Right cardiac atrium (tissue), 5 donors: Measurements from ENCODE around the gene CARNS1. TPM values are rescaled to one million over a fixed set of nuclear protein-coding genes. Genes with fewer than 3 reads are reported as not detected.

Source experiments
- ATAC-seq, 2 donors: fragments of 200-7000 bp; cut with Tn5 transposase; one replicate each; pipeline versions ENCODE4 v1.8.0 to v1.9.1; 2020; ENCODE audit warnings: moderate library complexity in 2 of 2, mild to moderate bottlenecking in 1 of 2
- DNase-seq, 3 donors: peaks; one replicate each; pipeline ENCODE4 v3.0.0-alpha.2; 2020
- H3K27ac ChIP-seq: one replicate; pipeline ENCODE4 v1.5.1; 2013; ENCODE audit warnings: mild to moderate bottlenecking, low read length, control low read depth, moderate library complexity
- H3K27me3 ChIP-seq: one replicate; pipeline ENCODE4 v1.6.1; 2013; ENCODE audit not compliant: control insufficient read depth, insufficient read depth
- H3K4me1 ChIP-seq: one replicate; pipeline ENCODE4 v1.6.1; 2013; ENCODE audit warnings: low read length; ENCODE audit not compliant: control insufficient read depth, insufficient read depth
- H3K4me3 ChIP-seq: one replicate; pipeline ENCODE4 v1.5.1; 2013; ENCODE audit warnings: low read length, control low read depth
- H3K9me3 ChIP-seq: one replicate; pipeline ENCODE4 v1.6.1; 2013; ENCODE audit warnings: low read length; ENCODE audit not compliant: control insufficient read depth
- WGBS: extraction: QIAGEN DNeasy Blood & Tissue Kit; methylation state at CpG from one replicate; pipeline ENCODE4 v1.1.7; 2013; 5-methylcytosine and 5-hydroxymethylcytosine counted together
- intact Hi-C, 4 donors: fragments of 100-400 bp; cut with DNase I; formaldehyde crosslinking; loops; one replicate each; pipeline versions ENCODE4 v1.11.0 to v1.14.0; 2022 to 2023
- polyA plus RNA-seq: library from polyadenylated mRNA; stranded (reverse); fragments of 200-250 nt; gene quantifications from one replicate; pipeline ENCODE4 v1.2.3, GENCODE V29; 2013
- total RNA-seq, 4 donors: library from RNA; stranded (reverse); fragmentation: NEBNext Ultra II Directional; extraction: Animal tissue kit (Norgen Biotek cat#: 25700); gene quantifications; one replicate each; pipeline ENCODE4 v1.2.1, GENCODE V29; 2021
- donor health status: healthy with polysubstance abuse.
- donor health status: DM: no; HTN: yes; CAD: no.
- donor health status: DM: no; HTN: no; CAD: no.
- donor health status: DM: no; HTN: yes; CAD: no; lungs with severe emphysema.
- donor health status: DM: yes; HTN: yes; CAD: no.

CARNS1 gene
- total and polyA plus RNA-seq, 5 donors = 5.1 to 23.6 (median 6.1) TPM

DNA sequence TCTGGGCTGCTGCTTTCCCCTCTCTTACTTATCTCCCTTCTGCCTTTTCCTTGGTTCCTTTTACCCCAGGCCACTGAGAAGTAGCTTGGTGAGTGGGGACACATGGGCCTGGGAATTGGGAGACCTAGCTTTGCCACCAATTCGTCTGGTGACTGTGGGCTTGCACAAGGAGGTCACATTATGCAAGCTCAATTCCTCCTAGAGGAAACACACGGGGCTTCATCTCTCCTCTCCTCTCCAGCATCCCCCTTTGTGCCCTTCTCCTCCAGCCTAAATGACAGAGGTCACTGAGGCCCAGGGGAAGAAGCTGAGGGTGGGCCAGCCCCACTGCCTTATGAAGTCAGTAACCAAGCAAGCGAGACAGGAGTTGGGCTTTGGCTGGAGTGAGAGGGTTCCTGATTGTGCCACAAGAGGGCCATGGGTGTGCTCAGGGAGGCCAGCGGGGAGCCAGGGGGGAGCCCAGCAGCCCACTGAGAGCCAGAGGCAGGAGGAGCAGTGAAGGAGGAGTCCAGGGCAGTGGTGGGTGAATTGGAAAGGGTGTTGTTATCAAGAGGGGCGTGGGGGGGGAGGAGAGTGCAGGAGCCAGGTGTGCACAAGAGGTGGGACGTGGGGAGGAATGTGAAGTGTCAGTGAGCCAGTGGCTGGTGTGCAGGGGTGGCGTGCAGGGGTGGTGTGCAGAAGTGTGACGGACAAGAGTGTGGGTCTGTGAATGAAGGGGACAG is 44.1 kb upstream of the CARNS1 start:
- no peaks in the 10 kb centered on the region for H3K9me3 ChIP-seq
- no peak overlapping the region for H3K27ac ChIP-seq
- H3K4me3 ChIP-seq = no peak overlapping the region
- no peaks in the 10 kb centered on the region for H3K27me3 ChIP-seq
- peaks cover 25% of the 10 kb centered on the region for H3K4me1 ChIP-seq
- intact Hi-C loops = no loop called here
- DNase-seq = peak in 2 of 3 donors; percentile 74 to 76
- ATAC-seq = peak in 1 of 2 donors; percentile 9
- 42% methylated on average over 8 of the region's 8 CpGs for WGBS

DNA sequence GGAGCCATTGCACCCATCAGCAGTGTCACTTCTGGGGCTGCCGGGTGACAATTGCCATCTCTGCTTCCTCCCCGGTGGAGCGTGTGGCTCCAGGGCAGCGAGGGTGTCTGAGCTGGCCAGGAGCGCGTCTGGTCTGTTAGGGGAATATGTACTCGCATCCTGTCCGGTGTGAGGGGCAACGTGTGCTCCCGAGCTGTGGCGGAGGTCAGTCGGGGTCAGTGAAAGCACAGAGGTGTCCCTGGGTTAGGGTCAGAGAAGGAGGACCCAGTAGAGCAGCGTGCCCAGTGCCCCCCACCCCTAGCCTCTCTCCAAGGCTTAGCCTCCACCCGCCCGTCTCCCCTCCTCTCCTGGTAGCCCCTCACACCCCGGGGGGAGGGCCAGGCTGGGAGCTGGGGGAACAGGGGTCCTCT is 43.6 kb upstream of the CARNS1 start:
- Histone ChIP-seq H3K4me3 (peak overlapping the region; percentile 94), H3K27ac (peak overlapping the region; percentile 9), H3K9me3 (no peaks in the 10 kb centered on the region), H3K4me1 (peaks cover 21% of the 10 kb centered on the region), H3K27me3 (no peaks in the 10 kb centered on the region)
- DNase-seq = no peak
- ATAC-seq = no peak
- 11% methylated on average over 16 of the region's 16 CpGs for WGBS
- intact Hi-C loops = no loop called here

DNA sequence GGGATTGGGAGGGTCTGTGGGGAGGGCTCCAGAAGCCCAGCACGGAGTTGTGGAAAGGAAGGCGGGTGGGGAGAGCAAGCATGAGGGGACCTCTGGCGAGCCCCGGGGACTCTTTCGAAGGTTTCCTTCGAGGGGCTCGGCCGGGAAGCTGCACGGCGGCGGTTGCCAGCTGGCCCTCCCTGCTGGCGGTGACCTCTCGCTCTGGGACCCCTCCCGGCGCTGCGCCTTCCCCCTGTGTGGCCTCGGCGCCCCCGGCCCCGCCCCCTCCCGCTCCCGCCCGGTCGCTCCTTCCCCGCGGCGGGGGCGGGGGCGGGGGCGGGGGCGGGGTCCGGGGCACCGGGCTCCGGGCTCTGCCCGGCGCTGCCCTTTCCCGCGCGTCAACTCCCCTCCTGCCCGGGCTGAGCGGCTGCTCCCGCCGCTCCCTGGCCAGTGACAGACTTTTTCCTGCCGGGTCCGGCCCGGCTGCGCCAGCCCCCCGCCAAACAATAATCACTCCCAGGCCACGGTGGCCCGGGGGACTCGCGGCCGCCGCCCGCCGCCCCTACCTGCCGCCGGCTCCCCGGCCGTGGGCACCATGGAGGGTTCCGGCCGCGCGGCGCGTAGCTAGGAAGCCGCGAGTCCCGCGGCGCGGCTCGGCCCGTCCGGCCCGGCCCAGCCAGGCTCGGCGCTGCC is 43.0 kb upstream of the CARNS1 start:
- peaks cover 16% of the 10 kb centered on the region for H3K4me1 ChIP-seq
- ATAC-seq = peak; percentile 2 to 8

DNA sequence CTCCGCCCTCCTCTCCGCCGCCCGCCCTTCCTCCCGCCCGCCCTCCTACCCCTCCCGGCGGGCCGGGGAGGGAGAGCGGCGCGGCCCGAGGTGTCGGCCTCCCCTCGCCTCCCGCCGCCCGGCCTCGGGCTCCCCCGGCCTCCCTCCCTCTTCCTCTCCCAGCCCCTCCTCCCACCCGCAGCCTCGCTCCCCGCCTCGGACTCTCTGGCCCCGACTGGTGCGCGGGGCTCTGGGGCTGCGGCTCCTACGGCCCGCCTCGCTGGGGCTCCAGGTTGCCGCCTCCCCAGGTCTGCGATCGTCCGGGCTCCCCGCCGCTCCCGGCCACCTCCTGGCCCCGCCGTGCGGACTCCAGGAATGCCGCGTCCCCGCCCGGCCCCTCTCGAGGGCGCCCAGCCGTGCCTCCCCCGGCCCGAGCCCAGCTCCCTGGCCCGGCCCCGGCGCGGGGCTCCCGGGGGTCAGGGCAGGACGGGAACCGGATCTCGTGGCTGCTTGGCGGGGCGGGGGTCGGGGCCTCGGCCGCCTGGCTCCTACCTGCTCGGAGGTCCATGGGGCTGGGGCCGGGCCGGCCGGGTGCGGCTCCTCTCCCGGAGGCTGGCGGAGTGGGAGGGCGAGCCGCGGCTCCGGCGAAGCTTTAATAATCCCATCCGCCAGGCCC is 42.4 kb upstream of the CARNS1 start, which contains the start of gene CLCF1:
Gene CLCF1 (minus strand): TSS at position 606 of the 655 bp plus-strand sequence. CDS start 59 bp downstream, at position 547.
- ATAC-seq (peak; percentile 67 to 75), DNase-seq (peak; percentile 82 to 92 (median 89))
- intact Hi-C loops = no loop called here
- Histone ChIP-seq H3K27me3 (no peaks in the 10 kb centered on the region), H3K27ac (peak within 1 kb of the TSS; percentile 87), H3K4me3 (peak within 1 kb of the TSS; percentile 94), H3K9me3 (no peaks in the 10 kb centered on the region), H3K4me1 (peaks cover 11% of the 10 kb centered on the region)
- under 1% methylated on average over 65 of the region's 76 CpGs for WGBS

More for the DNA sequence above, 43.0 kb upstream of the CARNS1 start:
- H3K9me3 ChIP-seq = no peaks in the 10 kb centered on the region
- WGBS = 1% methylated on average over 74 of the region's 78 CpGs
- H3K27me3 ChIP-seq = no peaks in the 10 kb centered on the region
- H3K4me3 ChIP-seq = peak overlapping the region; percentile 94
- peak overlapping the region; percentile 73 for H3K27ac ChIP-seq
- intact Hi-C loops = no loop called here
- peak; percentile 66 to 86 (median 79) for DNase-seq

DNA sequence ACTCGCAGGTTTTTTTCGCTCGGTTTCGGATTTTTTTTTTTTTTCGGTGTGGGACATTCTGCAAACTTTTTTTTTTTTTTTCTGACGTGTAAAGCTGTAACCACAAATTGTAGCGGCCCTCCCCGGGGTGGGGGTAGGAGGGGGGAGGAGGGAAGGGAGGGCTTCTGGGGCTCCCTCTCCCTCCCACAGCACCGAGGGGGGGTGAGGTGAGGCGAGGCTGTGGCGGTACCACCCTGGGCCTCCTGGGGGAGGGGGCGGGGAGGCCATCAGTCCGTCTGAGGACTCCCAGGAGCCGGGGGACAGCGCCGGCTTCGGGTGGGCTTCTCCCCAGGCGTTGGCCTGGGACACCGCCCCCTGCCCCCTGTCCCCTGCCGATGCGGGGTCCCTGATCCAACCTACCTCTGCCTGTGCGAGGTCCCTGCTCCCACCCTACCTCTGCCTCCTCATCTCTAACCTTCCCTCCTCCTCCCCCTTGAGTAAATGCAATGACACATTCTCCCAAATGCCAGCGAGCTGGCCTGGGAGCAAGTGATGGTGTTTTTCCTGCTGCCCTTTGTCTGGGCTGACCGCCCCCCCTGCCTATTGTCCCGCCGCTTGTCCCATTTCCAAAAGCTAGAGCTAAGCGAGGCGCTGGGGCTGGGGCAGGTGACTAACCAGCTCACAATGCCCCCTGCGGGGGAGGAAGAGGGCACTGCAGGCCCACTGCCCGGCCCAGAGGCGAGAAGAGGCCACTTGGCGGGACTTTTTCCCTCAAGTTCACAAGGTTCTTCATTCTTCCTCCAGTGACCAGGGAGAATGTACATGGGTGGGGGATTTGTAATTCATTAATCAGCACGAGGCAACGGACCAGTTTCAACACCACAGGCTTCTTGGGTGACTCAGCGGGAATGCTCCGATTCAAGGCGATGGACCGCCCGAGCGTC is 41.6 kb upstream of the CARNS1 start:
- intact Hi-C loops = no loop called here
- DNase-seq (peak; percentile 86 to 90 (median 87)), ATAC-seq (peak; percentile 52 to 74)
- H3K27ac ChIP-seq = peak overlapping the region; percentile 87
- no peaks in the 10 kb centered on the region for H3K9me3 ChIP-seq
- WGBS = 8% methylated on average over 40 of the region's 40 CpGs
- H3K4me1 ChIP-seq = peaks cover 10% of the 10 kb centered on the region
- H3K4me3 ChIP-seq = peak overlapping the region; percentile 94
- no peaks in the 10 kb centered on the region for H3K27me3 ChIP-seq

DNA sequence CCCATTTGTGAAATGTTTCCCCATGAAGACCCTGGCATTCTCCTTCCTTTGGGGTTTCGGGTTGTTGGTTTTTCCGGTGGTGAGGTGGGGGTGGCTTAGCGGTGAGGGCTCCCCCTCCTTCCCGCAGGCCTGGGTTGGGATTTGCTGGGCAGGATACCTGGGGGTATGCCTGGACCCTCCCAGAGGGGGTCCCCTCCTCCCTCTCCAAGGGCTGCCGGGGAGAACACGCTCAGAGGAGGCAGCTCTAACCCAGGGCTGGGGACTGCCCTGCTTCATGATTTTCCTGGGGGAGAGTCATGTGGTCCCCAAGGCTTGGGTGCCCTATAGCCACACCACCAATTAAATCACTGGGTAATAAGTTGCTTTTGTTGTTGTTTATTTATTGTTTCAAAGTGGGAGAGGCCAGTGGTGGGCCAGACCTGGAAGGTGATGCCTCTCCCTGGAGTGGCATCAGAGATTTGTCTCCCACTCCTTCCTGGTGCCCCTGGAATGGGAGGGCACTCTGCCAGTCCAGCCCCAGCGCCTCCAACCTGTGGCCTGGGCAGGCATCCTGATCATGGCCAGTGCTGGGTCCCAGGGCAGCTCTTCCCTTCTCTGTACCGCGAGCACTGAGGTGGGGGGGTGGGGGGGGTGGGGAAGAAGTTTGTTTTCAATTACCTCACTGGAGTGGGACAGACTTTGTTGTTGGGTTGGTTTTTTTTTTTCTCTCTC is 40.8 kb upstream of the CARNS1 start:
- intact Hi-C loops = no loop called here

DNA sequence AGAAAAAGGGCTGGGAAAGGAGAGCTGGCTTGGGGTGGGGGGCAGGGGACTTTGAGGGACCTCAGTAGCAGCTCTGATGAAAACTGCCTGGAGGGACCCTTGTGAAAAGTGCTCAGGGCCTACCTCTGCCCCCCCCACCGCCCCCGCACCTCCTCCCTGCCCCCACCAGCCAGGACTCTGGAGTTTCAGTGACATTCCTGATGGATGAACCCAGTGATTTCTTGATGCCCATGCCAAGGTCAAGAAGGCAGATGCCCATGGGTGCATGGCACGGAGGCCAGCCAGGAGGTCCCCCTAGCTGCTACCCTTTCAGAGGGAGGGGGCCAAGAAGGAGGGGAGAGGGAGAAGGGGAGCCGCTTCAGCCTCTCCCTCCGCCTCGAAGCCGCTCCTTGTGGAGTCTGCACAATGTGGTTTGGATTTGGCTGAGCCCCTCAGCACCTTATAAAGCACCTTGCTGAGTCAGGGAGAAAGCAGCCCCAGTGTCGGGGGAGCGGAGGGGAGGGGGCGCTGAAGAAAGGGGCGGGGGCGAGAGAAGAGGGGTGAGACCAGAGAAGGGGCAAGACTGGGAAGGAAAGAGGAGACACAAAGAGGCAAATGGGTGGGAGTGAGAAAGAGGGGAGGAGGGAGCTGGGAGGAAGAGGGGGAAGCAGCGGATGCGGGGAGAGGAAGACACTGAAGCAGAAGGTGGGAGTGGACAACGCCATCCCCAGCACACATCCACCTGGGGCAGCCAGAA is 40.0 kb upstream of the CARNS1 start:
- no peak for DNase-seq
- Histone ChIP-seq H3K27me3 (no peaks in the 10 kb centered on the region), H3K27ac (no peak overlapping the region), H3K9me3 (no peaks in the 10 kb centered on the region), H3K4me1 (peaks cover 10% of the 10 kb centered on the region), H3K4me3 (no peak overlapping the region)
- WGBS = 50% methylated on average over 15 of the region's 15 CpGs
- ATAC-seq = no peak
- intact Hi-C loops = no loop called here

More for the DNA sequence above, 40.8 kb upstream of the CARNS1 start:
- H3K27me3 ChIP-seq = no peaks in the 10 kb centered on the region
- 39% methylated on average over 9 of the region's 9 CpGs for WGBS
- H3K27ac ChIP-seq = no peak overlapping the region
- no peak overlapping the region for H3K4me3 ChIP-seq
- no peaks in the 10 kb centered on the region for H3K9me3 ChIP-seq
- no peak for ATAC-seq
- no peak for DNase-seq
- H3K4me1 ChIP-seq = peaks cover 10% of the 10 kb centered on the region

DNA sequence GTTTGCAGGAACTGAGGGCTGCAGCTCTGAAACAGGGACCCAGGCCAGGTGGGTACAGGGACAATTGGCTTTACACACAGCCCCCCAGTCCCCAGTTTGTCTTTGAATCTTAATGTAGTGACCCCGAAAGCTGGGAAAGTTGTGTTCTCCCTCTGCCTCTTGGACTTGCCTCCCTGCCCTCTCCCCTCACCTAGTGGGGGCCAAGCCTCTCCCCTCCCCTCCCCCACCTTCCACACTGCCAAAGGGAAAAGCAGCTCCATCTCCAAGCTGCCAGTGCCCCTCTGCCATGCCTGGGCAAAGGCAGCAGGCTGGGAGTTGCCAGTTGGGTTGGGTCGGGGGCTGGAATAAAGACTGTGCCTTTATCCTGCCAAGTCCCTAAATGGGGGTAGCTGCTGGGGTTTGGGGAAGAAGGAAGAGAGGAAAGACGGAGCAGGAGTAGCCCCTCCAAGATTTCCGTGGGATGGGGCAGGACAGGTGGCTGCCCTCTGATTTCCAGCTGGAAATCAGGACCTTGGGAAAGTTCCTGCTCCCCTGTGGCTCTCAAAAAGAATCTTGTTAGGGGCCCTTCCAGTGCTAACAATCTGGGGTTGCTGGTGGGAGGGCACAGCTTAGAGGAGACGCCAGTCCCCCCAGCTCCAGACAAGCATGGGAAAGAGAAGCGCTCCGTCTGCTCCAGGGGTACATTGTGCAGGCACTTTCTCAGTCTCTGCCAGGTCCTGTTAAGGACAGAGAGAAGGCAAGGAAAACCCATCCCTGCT is 39.2 kb upstream of the CARNS1 start:
- no peak for DNase-seq
- 71% methylated on average over 7 of the region's 7 CpGs for WGBS
- Histone ChIP-seq H3K27ac (no peak overlapping the region), H3K4me3 (no peak overlapping the region), H3K9me3 (no peaks in the 10 kb centered on the region), H3K27me3 (no peaks in the 10 kb centered on the region), H3K4me1 (peaks cover 10% of the 10 kb centered on the region)
- intact Hi-C loops = no loop called here
- no peak for ATAC-seq
